PC-3 (cell line): ENCODE data around the gene ZNF524.

ENCODE experiments used
- EZH2 ChIP-seq: fragments of 300-600 bp; sonication (generic); IDR thresholded peaks from one replicate; pipeline ENCODE4 v1.6.1; 2017; ENCODE audit warnings: antibody characterized with exemption, mild to moderate bottlenecking, low read length; ENCODE audit not compliant: unreplicated experiment
- EZH2phosphoT487 ChIP-seq: fragments of 300-600 bp; sonication (generic); IDR thresholded peaks from 2 replicates; pipeline ENCODE4 v1.6.1; 2018; ENCODE audit warnings: mild to moderate bottlenecking, antibody characterized with exemption, low read length, borderline replicate concordance
- TF ChIP-seq, protein P1 (sequence below): fragments of 300-600 bp; sonication (generic); conservative IDR thresholded peaks from 2 replicates; pipeline ENCODE4 v1.5.1; 2017; ENCODE audit warnings: antibody characterized with exemption, low read depth, mild to moderate bottlenecking, low read length

DNA sequence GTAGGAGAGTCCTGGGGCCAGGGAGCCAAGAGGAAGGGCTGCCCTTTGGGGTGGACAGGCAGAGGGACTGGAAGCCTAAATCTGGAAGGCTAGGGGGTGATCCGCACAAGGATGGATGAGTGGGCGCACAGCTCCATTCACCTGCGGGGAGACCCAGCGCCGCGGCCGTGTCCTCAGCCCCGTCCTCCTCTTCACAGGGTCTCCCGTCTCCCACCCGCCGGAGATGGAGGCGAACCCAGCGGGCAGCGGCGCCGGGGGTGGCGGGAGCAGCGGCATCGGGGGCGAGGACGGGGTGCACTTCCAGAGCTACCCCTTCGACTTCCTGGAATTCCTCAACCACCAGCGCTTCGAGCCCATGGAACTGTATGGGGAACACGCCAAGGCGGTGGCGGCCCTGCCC is 13.3 kb downstream of the ZNF524 start:
- TF ChIP-seq, protein P1, sequence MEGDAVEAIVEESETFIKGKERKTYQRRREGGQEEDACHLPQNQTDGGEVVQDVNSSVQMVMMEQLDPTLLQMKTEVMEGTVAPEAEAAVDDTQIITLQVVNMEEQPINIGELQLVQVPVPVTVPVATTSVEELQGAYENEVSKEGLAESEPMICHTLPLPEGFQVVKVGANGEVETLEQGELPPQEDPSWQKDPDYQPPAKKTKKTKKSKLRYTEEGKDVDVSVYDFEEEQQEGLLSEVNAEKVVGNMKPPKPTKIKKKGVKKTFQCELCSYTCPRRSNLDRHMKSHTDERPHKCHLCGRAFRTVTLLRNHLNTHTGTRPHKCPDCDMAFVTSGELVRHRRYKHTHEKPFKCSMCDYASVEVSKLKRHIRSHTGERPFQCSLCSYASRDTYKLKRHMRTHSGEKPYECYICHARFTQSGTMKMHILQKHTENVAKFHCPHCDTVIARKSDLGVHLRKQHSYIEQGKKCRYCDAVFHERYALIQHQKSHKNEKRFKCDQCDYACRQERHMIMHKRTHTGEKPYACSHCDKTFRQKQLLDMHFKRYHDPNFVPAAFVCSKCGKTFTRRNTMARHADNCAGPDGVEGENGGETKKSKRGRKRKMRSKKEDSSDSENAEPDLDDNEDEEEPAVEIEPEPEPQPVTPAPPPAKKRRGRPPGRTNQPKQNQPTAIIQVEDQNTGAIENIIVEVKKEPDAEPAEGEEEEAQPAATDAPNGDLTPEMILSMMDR, result no peak
- TF ChIP-seq EZH2 (no peak), EZH2phosphoT487 (no peak)
